Upper lobe of left lung (tissue), 4 donors: ENCODE results near the gene HTRA3.

Source experiments
- EP300 ChIP-seq, 4 donors: sonication (generic); formaldehyde crosslinking; IDR thresholded peaks; one replicate each; pipeline ENCODE4 v1.5.1; 2017; ENCODE audit warnings: antibody characterized with exemption in 4 of 4, control low read depth in 2 of 4
- TF ChIP-seq, protein P1 (sequence below), 6 experiments: fragments of 450-650 bp in 4 of 6; fragments of 200-600 bp in 2 of 6; sonication (generic) in 2 of 6; IDR thresholded peaks; one replicate each; pipeline ENCODE4 v1.5.1; 2016 to 2019; ENCODE audit warnings: antibody characterized with exemption in 6 of 6

DNA sequence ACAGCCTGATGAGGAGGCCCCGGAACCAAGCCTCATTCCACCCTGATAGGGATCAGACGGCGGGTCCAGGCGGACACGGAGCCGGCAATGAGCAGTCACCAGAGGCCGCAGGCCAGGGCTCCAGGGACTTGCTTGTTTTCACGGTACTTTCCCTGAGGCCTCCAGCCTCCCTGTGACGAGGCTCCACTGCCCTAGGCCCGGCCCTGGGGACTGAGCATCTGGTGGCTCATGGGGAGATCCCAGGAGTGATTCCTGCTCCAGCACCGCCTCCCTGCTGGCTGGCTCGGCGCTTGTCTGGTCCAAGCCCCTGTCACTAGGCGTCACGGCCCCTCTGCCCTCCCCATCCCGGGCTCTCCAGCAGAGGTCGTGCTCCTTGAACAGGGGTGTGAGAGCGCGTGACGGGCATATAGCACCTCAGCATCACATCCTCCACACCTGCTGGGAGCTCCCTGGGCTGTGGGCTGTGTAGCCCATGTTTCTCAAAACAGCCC is 14.1 kb downstream of the HTRA3 start:
- TF ChIP-seq, protein P1, sequence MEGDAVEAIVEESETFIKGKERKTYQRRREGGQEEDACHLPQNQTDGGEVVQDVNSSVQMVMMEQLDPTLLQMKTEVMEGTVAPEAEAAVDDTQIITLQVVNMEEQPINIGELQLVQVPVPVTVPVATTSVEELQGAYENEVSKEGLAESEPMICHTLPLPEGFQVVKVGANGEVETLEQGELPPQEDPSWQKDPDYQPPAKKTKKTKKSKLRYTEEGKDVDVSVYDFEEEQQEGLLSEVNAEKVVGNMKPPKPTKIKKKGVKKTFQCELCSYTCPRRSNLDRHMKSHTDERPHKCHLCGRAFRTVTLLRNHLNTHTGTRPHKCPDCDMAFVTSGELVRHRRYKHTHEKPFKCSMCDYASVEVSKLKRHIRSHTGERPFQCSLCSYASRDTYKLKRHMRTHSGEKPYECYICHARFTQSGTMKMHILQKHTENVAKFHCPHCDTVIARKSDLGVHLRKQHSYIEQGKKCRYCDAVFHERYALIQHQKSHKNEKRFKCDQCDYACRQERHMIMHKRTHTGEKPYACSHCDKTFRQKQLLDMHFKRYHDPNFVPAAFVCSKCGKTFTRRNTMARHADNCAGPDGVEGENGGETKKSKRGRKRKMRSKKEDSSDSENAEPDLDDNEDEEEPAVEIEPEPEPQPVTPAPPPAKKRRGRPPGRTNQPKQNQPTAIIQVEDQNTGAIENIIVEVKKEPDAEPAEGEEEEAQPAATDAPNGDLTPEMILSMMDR (IDR thresholded peaks at IDR 0.05) = no peak
- no peak for TF ChIP-seq EP300 (IDR thresholded peaks at IDR 0.05)
